ENCODE measurements around the gene CDK4. TPM values are rescaled to one million over a fixed set of nuclear protein-coding genes. Genes with fewer than 3 reads are reported as not detected.
"Not testable (repeated sequence)": the region's sequence is repeated elsewhere in the genome, so short reads cannot be mapped to it uniquely, and the experiment has no call there.

CDK4 gene
- polyA plus RNA-seq, 1 donor from 2014 or later = 77.4 TPM

- Mint-ChIP-seq H3K4me3 (peak overlapping the region in 2 of 4 donors; percentile 70 to 81), H3K9me3 (no peaks in the 10 kb centered on the region), H3K27ac (peak overlapping the region in 2 of 3 donors; percentile 39 to 76), H3K36me3 (peaks cover 7% of the 10 kb centered on the region), H3K27me3 (no peaks in the 10 kb centered on the region), H3K4me1 (peaks cover 5 to 17% (median 6%) of the 10 kb centered on the region in 3 donors)
Measured at GRCh38 chr12:57715786-57716185, 36.3 kb downstream of the CDK4 start.

- Mint-ChIP-seq H3K4me3 (peak overlapping the region in 2 of 4 donors; percentile 70 to 81), H3K4me1 (peaks cover 7 to 19% (median 8%) of the 10 kb centered on the region in 3 donors), H3K27ac (peak overlapping the region in 2 of 3 donors; percentile 39 to 76)
- H3K36me3 Mint-ChIP-seq, H3K27me3 Mint-ChIP-seq, H3K9me3 Mint-ChIP-seq: not testable (repeated sequence)
Measured at GRCh38 chr12:57715036-57715748, 36.9 kb downstream of the CDK4 start.

GRCh38 chr12:57713209-57713608, 38.9 kb downstream of the CDK4 start:
- peaks cover 9 to 17% (median 12%) of the 10 kb centered on the region in 3 donors for H3K4me1 Mint-ChIP-seq
- no peaks in the 10 kb centered on the region for H3K9me3 Mint-ChIP-seq
- H3K27ac Mint-ChIP-seq = no peak overlapping the region
- H3K27me3 Mint-ChIP-seq = no peaks in the 10 kb centered on the region
- peaks cover 9% of the 10 kb centered on the region for H3K36me3 Mint-ChIP-seq
- no peak overlapping the region for H3K4me3 Mint-ChIP-seq

GRCh38 chr12:57712701-57713100, 39.4 kb downstream of the CDK4 start:
- H3K4me3 Mint-ChIP-seq = no peak overlapping the region
- no peaks in the 10 kb centered on the region for H3K9me3 Mint-ChIP-seq
- H3K4me1 Mint-ChIP-seq = peaks cover 9 to 17% (median 12%) of the 10 kb centered on the region in 3 donors
- no peaks in the 10 kb centered on the region for H3K27me3 Mint-ChIP-seq
- no peak overlapping the region for H3K27ac Mint-ChIP-seq
- H3K36me3 Mint-ChIP-seq = peaks cover 7% of the 10 kb centered on the region

GRCh38 chr12:57708296-57708695, 43.8 kb downstream of the CDK4 start:
- Mint-ChIP-seq H3K36me3 (peaks cover 10% of the 10 kb centered on the region), H3K27me3 (no peaks in the 10 kb centered on the region)

GRCh38 chr12:57707250-57707649, 44.9 kb downstream of the CDK4 start:
- Mint-ChIP-seq H3K4me3 (no peak overlapping the region), H3K36me3 (peaks cover 19% of the 10 kb centered on the region), H3K4me1 (peaks cover 6 to 16% (median 9%) of the 10 kb centered on the region in 3 donors), H3K27ac (no peak overlapping the region), H3K9me3 (peaks cover 0 to 8% (median 2%) of the 10 kb centered on the region in 3 donors), H3K27me3 (no peaks in the 10 kb centered on the region)

More at GRCh38 chr12:57708296-57708695, 43.8 kb downstream of the CDK4 start:
- peaks cover 6 to 9% (median 9%) of the 10 kb centered on the region in 3 donors for H3K4me1 Mint-ChIP-seq
- no peak overlapping the region for H3K27ac Mint-ChIP-seq
- peaks cover 0 to 3% (median 2%) of the 10 kb centered on the region in 3 donors for H3K9me3 Mint-ChIP-seq
- H3K4me3 Mint-ChIP-seq = peak overlapping the region in 1 of 4 donors; percentile 28

GRCh38 chr12:57700317-57700716, 51.8 kb downstream of the CDK4 start:
- H3K9me3 Mint-ChIP-seq = peaks cover 0 to 8% (median 2%) of the 10 kb centered on the region in 3 donors
- no peaks in the 10 kb centered on the region for H3K27me3 Mint-ChIP-seq
- H3K4me3 Mint-ChIP-seq = peak overlapping the region in 2 of 4 donors; percentile 30 to 54
- H3K36me3 Mint-ChIP-seq = peaks cover 26% of the 10 kb centered on the region
- H3K4me1 Mint-ChIP-seq = peaks cover 12 to 32% (median 16%) of the 10 kb centered on the region in 3 donors
- H3K27ac Mint-ChIP-seq = peak overlapping the region in 1 of 3 donors; percentile 31

GRCh38 chr12:57698414-57698813, 53.7 kb downstream of the CDK4 start:
- H3K36me3 Mint-ChIP-seq = peaks cover 20% of the 10 kb centered on the region
- peak overlapping the region in 1 of 4 donors; percentile 12 for H3K4me3 Mint-ChIP-seq
- no peaks in the 10 kb centered on the region for H3K27me3 Mint-ChIP-seq
- peaks cover 0 to 5% (median 0%) of the 10 kb centered on the region in 3 donors for H3K9me3 Mint-ChIP-seq
- peaks cover 12 to 32% (median 16%) of the 10 kb centered on the region in 3 donors for H3K4me1 Mint-ChIP-seq
- no peak overlapping the region for H3K27ac Mint-ChIP-seq

Other genes starting within 250 kb of the CDK4 start
- gene DDIT3, start 231.8 kb downstream of the CDK4 start, polyA plus RNA-seq = 32.2 TPM
- 6.3 TPM for gene MBD6, start 229.5 kb downstream of the CDK4 start, polyA plus RNA-seq
- gene DCTN2, start 205.1 kb downstream of the CDK4 start, polyA plus RNA-seq = 79.0 TPM
- not detected for gene KIF5A, start 202.3 kb downstream of the CDK4 start, polyA plus RNA-seq
- gene PIP4K2C, start 161.1 kb downstream of the CDK4 start, polyA plus RNA-seq = 15.5 TPM
- 0.91 TPM for gene DTX3, start 147.5 kb downstream of the CDK4 start, polyA plus RNA-seq
- not detected for gene ARHGEF25, start 140.9 kb downstream of the CDK4 start, polyA plus RNA-seq
- gene B4GALNT1, start 119.1 kb downstream of the CDK4 start, polyA plus RNA-seq = not detected
- 70.4 TPM for gene OS9, start 58.2 kb downstream of the CDK4 start, polyA plus RNA-seq
- gene AGAP2, start 13.6 kb downstream of the CDK4 start, polyA plus RNA-seq = 4.1 TPM
- gene TSPAN31, start 7.3 kb downstream of the CDK4 start, polyA plus RNA-seq = 52.8 TPM
- gene MARCHF9, start 2.8 kb upstream of the CDK4 start, polyA plus RNA-seq = 11.9 TPM
- gene CYP27B1, start 14.8 kb upstream of the CDK4 start, polyA plus RNA-seq = 0.09 TPM
- 15.9 TPM for gene METTL1, start 19.8 kb upstream of the CDK4 start, polyA plus RNA-seq
- 1.5 TPM for gene EEF1AKMT3, start 20.3 kb upstream of the CDK4 start, polyA plus RNA-seq
- 27.1 TPM for gene TSFM, start 30.5 kb upstream of the CDK4 start, polyA plus RNA-seq
- 0.19 TPM for gene AVIL, start 66.4 kb upstream of the CDK4 start, polyA plus RNA-seq
- gene CTDSP2, start 94.4 kb upstream of the CDK4 start, polyA plus RNA-seq = 44.6 TPM
- 18.3 TPM for gene ATP23, start 189.3 kb upstream of the CDK4 start, polyA plus RNA-seq